Kidney (tissue), 14 donors: Measurements from ENCODE around the gene PPFIBP2. TPM values are rescaled to one million over a fixed set of nuclear protein-coding genes. Genes with fewer than 3 reads are reported as not detected.

Source experiments
- DNase-seq, 5 donors: peaks; one replicate each; pipeline ENCODE4 v3.0.0-alpha.2; 2013 to 2020
- FAIRE-seq: peaks from 2 replicates; lab custom pipeline; 2012; peaks lifted over from hg19 to GRCh38; lab: Jason Lieb, UNC
- H3K27ac ChIP-seq, 2 donors: one replicate each; pipeline ENCODE4 v1.7.0; 2013; ENCODE audit warnings: low read depth in 2 of 2, low read length in 2 of 2, inconsistent platforms in 1 of 2
- H3K27me3 ChIP-seq: one replicate; pipeline ENCODE4 v1.7.1; 2013; ENCODE audit warnings: low read length, inconsistent platforms; ENCODE audit not compliant: control insufficient read depth, insufficient read depth
- H3K36me3 ChIP-seq, 3 donors: one replicate each; pipeline versions ENCODE4 v1.7.0 to v1.7.1; 2013; ENCODE audit warnings: low read length in 3 of 3, control low read depth in 1 of 3, inconsistent platforms in 1 of 3; ENCODE audit not compliant: insufficient read depth in 3 of 3, control insufficient read depth in 2 of 3
- H3K4me1 ChIP-seq, 3 donors: one replicate each; pipeline versions ENCODE4 v1.7.0 to v1.7.1; 2013; ENCODE audit warnings: low read length in 3 of 3, inconsistent platforms in 1 of 3, low read depth in 1 of 3; ENCODE audit not compliant: control insufficient read depth in 2 of 3, insufficient read depth in 2 of 3
- H3K4me3 ChIP-seq, 3 donors: one replicate each; pipeline versions ENCODE4 v1.7.0 to v1.8.1; 2013; ENCODE audit warnings: low read length in 3 of 3, control low read depth in 1 of 3, inconsistent platforms in 1 of 3
- H3K9ac ChIP-seq, 3 donors: one replicate each; pipeline versions ENCODE4 v1.7.0 to v1.7.1; 2013; ENCODE audit warnings: low read length in 3 of 3, control low read depth in 1 of 3, inconsistent platforms in 1 of 3
- H3K9me3 ChIP-seq, 3 donors: one replicate each; pipeline versions ENCODE4 v1.7.0 to v1.7.1; 2013; ENCODE audit warnings: low read length in 3 of 3, control low read depth in 1 of 3, inconsistent platforms in 1 of 3; ENCODE audit not compliant: control insufficient read depth in 2 of 3, insufficient read depth in 1 of 3
- intact Hi-C: fragments of 100-400 bp; cut with DNase I; formaldehyde crosslinking; loops from one replicate; pipeline ENCODE4 v1.11.1; 2022
- polyA plus RNA-seq: library from polyadenylated mRNA; stranded (reverse); fragments of 350-450 nt; fragmentation: Illumina TruSeq; extraction: RNeasy Lipid Tissue Mini Kit (QIAGEN cat#74804); gene quantifications from one replicate; pipeline ENCODE4 v1.2.3, GENCODE V29; 2014; ENCODE audit warnings: low read depth, low replicate concordance; ENCODE audit not compliant: insufficient read depth
- total RNA-seq: library from RNA; stranded (reverse); fragmentation: NEBNext Ultra II Directional; extraction: Animal tissue kit (Norgen Biotek cat#: 25700); gene quantifications from one replicate; pipeline ENCODE4 v1.2.1, GENCODE V29; 2021
- TF ChIP-seq, protein P1 (sequence below): IDR thresholded peaks from 3 replicates; pipeline ENCODE4 v1.5.1; 2012; ENCODE audit warnings: mild to moderate bottlenecking, moderate library complexity, borderline replicate concordance; ENCODE audit not compliant: insufficient read depth; ENCODE audit errors: extremely low read depth
- donor health status: control.
- donor health status: control.
- donor health status: control.
- donor health status: control.
- donor health status: control.
- donor health status: DM: yes; HTN: yes; CAD: no.
- donor health status: Normal renal cell carcinoma (clear cell type).

PPFIBP2 gene
- total and polyA plus RNA-seq, 2 donors from 2014 or later: 31.6 to 44.4 TPM

DNA sequence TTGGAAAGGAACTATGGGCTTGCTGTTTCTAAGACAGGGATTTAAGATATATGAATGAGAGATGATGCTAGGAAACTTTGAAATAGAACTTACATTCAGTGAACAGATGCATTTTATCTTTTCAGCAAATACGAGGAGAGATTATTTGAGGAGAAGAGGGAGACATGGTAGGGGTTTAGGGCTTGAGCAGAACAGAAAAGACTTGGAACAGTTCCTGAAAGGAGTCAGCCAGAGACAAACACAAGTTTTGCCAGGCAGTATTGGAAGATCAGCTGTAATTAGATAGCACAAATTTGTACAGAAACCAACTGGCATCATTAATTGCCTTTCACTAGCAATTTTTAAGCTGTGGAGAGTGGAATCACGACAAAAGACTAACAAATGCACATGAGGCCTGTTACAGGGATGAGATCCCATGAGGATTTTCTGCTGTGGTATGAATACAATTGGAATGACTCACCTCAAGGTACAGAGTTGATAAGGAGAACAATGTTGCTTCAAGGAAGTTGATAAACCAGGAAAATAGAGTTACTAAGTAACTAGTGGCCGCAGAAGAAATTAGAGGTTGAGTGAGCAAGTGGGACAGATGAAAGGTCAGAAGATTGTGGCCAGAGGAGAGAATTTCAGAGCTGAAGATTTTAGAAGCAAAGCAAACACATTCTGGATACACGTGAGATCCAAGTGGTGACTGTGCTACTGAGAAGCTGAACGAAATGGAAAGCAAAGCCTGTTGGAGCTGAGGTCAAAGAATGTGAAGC lies 91.6 kb downstream of the PPFIBP2 start:
- TF ChIP-seq, protein P1, sequence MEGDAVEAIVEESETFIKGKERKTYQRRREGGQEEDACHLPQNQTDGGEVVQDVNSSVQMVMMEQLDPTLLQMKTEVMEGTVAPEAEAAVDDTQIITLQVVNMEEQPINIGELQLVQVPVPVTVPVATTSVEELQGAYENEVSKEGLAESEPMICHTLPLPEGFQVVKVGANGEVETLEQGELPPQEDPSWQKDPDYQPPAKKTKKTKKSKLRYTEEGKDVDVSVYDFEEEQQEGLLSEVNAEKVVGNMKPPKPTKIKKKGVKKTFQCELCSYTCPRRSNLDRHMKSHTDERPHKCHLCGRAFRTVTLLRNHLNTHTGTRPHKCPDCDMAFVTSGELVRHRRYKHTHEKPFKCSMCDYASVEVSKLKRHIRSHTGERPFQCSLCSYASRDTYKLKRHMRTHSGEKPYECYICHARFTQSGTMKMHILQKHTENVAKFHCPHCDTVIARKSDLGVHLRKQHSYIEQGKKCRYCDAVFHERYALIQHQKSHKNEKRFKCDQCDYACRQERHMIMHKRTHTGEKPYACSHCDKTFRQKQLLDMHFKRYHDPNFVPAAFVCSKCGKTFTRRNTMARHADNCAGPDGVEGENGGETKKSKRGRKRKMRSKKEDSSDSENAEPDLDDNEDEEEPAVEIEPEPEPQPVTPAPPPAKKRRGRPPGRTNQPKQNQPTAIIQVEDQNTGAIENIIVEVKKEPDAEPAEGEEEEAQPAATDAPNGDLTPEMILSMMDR: no peak
- Histone ChIP-seq H3K9ac (peak overlapping the region in 1 of 3 donors; percentile 13), H3K4me1 (peaks cover 10 to 25% (median 10%) of the 10 kb centered on the region in 3 donors), H3K27me3 (no peaks in the 10 kb centered on the region), H3K9me3 (no peaks in the 10 kb centered on the region), H3K4me3 (peak overlapping the region; percentile 43 to 62 (median 56)), H3K36me3 (peaks cover 0 to 7% (median 0%) of the 10 kb centered on the region in 3 donors), H3K27ac (peak overlapping the region; percentile 72 to 81)
- FAIRE-seq: peak; percentile 82
- intact Hi-C loops: no loop called here
- peak in 2 of 5 donors; percentile 30 to 34 for DNase-seq

DNA sequence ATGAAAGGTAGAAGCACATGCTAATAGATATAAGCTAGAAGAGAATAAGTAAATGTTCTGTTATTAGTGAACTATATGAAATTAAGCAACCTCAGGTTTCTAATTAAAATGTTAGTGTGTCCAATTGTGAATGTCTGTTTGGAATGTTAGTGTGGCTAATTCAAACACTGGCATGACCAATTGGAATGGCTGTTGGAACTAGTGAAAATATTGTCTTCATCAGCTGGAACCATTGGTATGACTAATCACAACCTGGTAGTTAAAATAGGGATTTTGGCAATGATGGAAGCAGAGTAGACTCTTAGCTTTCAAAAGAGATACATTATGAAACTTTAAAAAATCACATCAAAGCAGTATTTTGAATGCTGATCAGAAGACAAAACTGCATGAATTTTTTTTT lies 92.7 kb downstream of the PPFIBP2 start:
- no peak for DNase-seq
- Histone ChIP-seq H3K9ac (no peak overlapping the region), H3K27me3 (no peaks in the 10 kb centered on the region), H3K27ac (peak overlapping the region; percentile 40 to 75), H3K4me3 (peak overlapping the region; percentile 12 to 62 (median 56)), H3K9me3 (no peaks in the 10 kb centered on the region), H3K36me3 (peaks cover 0 to 5% (median 3%) of the 10 kb centered on the region in 3 donors), H3K4me1 (peaks cover 10 to 24% (median 10%) of the 10 kb centered on the region in 3 donors)
- TF ChIP-seq, protein P1: no peak
- no peak for FAIRE-seq
- intact Hi-C loops: no loop called here

DNA sequence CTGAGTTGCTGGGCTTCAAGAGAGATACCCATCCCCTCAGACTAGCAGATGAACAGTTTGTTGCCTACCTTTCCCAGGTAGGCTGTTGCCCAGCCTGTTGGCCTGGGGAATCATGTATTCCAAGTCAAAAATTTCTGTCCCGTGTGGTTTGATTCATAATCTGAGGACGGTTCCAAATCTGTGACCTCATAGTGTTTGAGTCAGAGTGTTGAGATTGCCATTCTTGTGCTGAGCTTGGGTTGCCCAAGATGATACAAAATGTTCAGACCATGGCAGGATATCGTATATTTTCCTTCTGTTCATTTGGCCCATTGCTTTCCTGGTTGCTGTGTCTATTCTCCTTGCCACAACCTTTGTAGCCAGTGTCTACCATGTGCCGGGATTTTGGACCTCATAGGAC lies 95.2 kb downstream of the PPFIBP2 start:
- intact Hi-C loops: no loop called here
- no peak for FAIRE-seq
- no peaks in the 10 kb centered on the region for H3K9me3 ChIP-seq
- H3K27ac ChIP-seq: no peak overlapping the region
- no peak for DNase-seq
- TF ChIP-seq, protein P1: no peak
- H3K4me3 ChIP-seq: peak overlapping the region in 1 of 3 donors; percentile 40
- peaks cover 0 to 5% (median 4%) of the 10 kb centered on the region in 3 donors for H3K36me3 ChIP-seq
- H3K9ac ChIP-seq: no peak overlapping the region
- no peaks in the 10 kb centered on the region for H3K27me3 ChIP-seq
- H3K4me1 ChIP-seq: peaks cover 7 to 21% (median 10%) of the 10 kb centered on the region in 3 donors
